ENCODE data around the gene KCNAB1. TPM values are rescaled to one million over a fixed set of nuclear protein-coding genes. Genes with fewer than 3 reads are reported as not detected.

Gene KCNAB1
- total RNA-seq, 3 donors from 2014 or later (not counting 1 experiment from before 2014, with no cell fraction given), result not detected

DNA sequence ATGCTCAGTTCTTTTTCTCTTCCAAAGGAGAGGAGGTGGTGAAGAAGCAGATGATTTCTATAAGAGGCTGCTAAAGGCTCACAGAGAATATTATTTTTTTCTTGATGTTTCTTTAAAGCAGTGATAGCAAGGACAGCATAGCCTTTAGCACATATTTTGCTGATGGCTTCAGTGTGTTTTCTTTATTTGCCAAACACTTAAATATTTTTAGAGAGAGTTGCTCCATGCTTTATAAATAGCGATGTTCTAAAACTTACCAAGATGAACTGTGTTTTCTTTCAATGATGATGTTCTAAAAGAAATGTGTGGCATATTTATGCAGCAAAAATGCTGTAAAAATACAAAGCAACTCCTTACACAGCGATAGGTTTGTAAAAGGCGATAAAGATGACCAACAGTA lies 11.8 kb upstream of the KCNAB1 start:
- no peak for DNase-seq
- H3K4me3 ChIP-seq (ENCODE audit: low read length), result no peak overlapping the region
- WGBS (ENCODE audit: insufficient coverage), result 94% methylated on average over 2 of the region's 3 CpGs
- H3K27ac ChIP-seq (ENCODE audit: low read length), result no peak overlapping the region
- TF ChIP-seq, protein P1, sequence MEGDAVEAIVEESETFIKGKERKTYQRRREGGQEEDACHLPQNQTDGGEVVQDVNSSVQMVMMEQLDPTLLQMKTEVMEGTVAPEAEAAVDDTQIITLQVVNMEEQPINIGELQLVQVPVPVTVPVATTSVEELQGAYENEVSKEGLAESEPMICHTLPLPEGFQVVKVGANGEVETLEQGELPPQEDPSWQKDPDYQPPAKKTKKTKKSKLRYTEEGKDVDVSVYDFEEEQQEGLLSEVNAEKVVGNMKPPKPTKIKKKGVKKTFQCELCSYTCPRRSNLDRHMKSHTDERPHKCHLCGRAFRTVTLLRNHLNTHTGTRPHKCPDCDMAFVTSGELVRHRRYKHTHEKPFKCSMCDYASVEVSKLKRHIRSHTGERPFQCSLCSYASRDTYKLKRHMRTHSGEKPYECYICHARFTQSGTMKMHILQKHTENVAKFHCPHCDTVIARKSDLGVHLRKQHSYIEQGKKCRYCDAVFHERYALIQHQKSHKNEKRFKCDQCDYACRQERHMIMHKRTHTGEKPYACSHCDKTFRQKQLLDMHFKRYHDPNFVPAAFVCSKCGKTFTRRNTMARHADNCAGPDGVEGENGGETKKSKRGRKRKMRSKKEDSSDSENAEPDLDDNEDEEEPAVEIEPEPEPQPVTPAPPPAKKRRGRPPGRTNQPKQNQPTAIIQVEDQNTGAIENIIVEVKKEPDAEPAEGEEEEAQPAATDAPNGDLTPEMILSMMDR (IDR thresholded peaks at IDR 0.05), result no peak
- no peaks in the 10 kb centered on the region for H3K9me3 Mint-ChIP-seq
- H3K4me1 Mint-ChIP-seq, result no peaks in the 10 kb centered on the region
- H3K36me3 Mint-ChIP-seq, result no peaks in the 10 kb centered on the region
- no peak for ATAC-seq
- H3K4me1 ChIP-seq (ENCODE audit: control insufficient read depth, insufficient read depth, low read length), result no peaks in the 10 kb centered on the region
- H3K9me3 ChIP-seq (ENCODE audit: control insufficient read depth, insufficient read depth, low read length), result no peaks in the 10 kb centered on the region
- no peaks in the 10 kb centered on the region for H3K36me3 ChIP-seq (ENCODE audit: control insufficient read depth, insufficient read depth, low read length)
- H3K27me3 ChIP-seq (ENCODE audit: control insufficient read depth, insufficient read depth, low read length), result no peaks in the 10 kb centered on the region
- no peak overlapping the region for H3K4me3 Mint-ChIP-seq
- intact Hi-C loops (cut with micrococcal nuclease), result no loop called here
- peaks cover 15 to 16% of the 10 kb centered on the region in 2 donors for H3K27me3 Mint-ChIP-seq (ENCODE audit: low read depth in 2 of 2)
- H3K27ac Mint-ChIP-seq, result no peak overlapping the region

DNA sequence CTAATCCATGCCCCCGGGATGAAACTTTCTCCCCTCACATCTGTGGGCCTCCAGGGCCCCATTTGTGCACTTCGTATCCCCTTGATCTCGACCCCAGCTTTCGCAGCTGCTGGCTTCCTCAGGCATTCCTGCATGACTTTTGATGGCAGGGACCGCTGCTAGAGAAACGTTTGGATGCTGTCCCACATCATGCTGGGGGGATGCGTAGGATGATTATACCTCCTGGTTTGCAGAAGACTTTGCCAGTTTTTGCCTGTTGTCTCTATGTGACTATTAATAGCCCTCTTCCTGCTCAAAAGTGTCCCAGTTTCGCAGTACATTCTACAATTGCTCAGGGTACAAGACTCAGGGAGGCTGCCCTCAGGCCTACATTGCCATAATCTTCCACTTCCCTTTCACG lies 10.4 kb upstream of the KCNAB1 start:
- no peaks in the 10 kb centered on the region for H3K4me1 Mint-ChIP-seq
- Histone ChIP-seq H3K27me3 (ENCODE audit: control insufficient read depth, insufficient read depth, low read length) (no peaks in the 10 kb centered on the region), H3K9me3 (ENCODE audit: control insufficient read depth, insufficient read depth, low read length) (no peaks in the 10 kb centered on the region), H3K4me3 (ENCODE audit: low read length) (no peak overlapping the region), H3K27ac (ENCODE audit: low read length) (no peak overlapping the region), H3K4me1 (ENCODE audit: control insufficient read depth, insufficient read depth, low read length) (no peaks in the 10 kb centered on the region), H3K36me3 (ENCODE audit: control insufficient read depth, insufficient read depth, low read length) (no peaks in the 10 kb centered on the region)
- H3K27me3 Mint-ChIP-seq (ENCODE audit: low read depth in 2 of 2), result peaks cover 16 to 21% of the 10 kb centered on the region in 2 donors
- intact Hi-C loops (cut with micrococcal nuclease), result no loop called here
- TF ChIP-seq, protein P1 (IDR thresholded peaks at IDR 0.05), result no peak
- ATAC-seq, result no peak
- H3K9me3 Mint-ChIP-seq, result no peaks in the 10 kb centered on the region
- no peak overlapping the region for H3K27ac Mint-ChIP-seq
- H3K36me3 Mint-ChIP-seq, result no peaks in the 10 kb centered on the region
- no peak overlapping the region for H3K4me3 Mint-ChIP-seq
- 84% methylated on average over 9 of the region's 9 CpGs for WGBS (ENCODE audit: insufficient coverage)
- DNase-seq, result no peak

DNA sequence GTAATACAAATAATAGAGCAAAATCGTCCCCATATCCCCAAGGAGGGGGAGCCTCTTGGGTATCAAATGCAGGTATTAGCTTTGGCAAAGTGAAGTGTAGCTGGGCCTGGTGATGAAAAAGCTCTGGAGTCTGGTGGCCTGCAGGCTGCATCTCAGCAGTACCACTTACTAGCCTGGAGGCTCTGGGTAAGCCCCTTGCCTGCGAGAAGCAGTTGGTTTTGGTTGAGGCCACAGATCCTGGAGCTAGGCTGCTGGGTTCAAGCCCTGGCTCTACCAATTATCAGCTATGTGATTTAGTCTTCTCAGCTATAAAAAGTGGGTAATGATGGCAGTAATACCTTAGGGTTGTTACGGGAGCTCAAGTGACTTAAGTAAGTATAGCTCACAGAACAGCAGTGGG lies 6.1 kb downstream of the KCNAB1 start:
- H3K27ac Mint-ChIP-seq, result no peak overlapping the region
- Histone ChIP-seq H3K4me3 (ENCODE audit: low read length) (no peak overlapping the region), H3K9me3 (ENCODE audit: control insufficient read depth, insufficient read depth, low read length) (no peaks in the 10 kb centered on the region), H3K27ac (ENCODE audit: low read length) (no peak overlapping the region), H3K4me1 (ENCODE audit: control insufficient read depth, insufficient read depth, low read length) (no peaks in the 10 kb centered on the region), H3K36me3 (ENCODE audit: control insufficient read depth, insufficient read depth, low read length) (no peaks in the 10 kb centered on the region), H3K27me3 (ENCODE audit: control insufficient read depth, insufficient read depth, low read length) (no peaks in the 10 kb centered on the region)
- H3K9me3 Mint-ChIP-seq, result no peaks in the 10 kb centered on the region
- no peaks in the 10 kb centered on the region for H3K4me1 Mint-ChIP-seq
- TF ChIP-seq, protein P1 (IDR thresholded peaks at IDR 0.05), result no peak
- intact Hi-C loops (cut with micrococcal nuclease), result no loop called here
- ATAC-seq (no peak), DNase-seq (no peak)
- 82% methylated on average over 3 of the region's 3 CpGs for WGBS (ENCODE audit: insufficient coverage)
- peaks cover 6 to 33% of the 10 kb centered on the region in 2 donors for H3K27me3 Mint-ChIP-seq (ENCODE audit: low read depth in 2 of 2)
- H3K36me3 Mint-ChIP-seq, result no peaks in the 10 kb centered on the region
- no peak overlapping the region for H3K4me3 Mint-ChIP-seq

DNA sequence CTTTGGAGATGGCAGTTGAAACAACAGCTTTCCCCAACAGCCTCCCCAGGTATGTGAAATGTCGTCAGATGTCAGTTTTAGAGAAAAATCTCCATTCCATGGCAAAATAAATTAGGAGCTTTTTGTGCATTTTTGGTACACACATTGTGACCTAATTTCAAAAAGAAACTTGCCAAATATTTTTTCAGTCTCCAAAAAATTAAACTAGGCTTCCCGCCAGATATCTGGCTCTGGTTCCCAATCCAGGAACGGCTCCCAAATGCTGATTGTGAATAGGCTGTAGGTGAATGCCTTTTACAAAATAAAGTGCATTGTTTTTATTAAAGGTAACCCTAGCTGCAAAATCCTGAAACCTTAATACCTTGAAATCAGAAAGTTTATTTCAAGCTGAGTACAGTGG lies 10.9 kb downstream of the KCNAB1 start:
- Histone ChIP-seq H3K27me3 (ENCODE audit: control insufficient read depth, insufficient read depth, low read length) (no peaks in the 10 kb centered on the region), H3K36me3 (ENCODE audit: control insufficient read depth, insufficient read depth, low read length) (no peaks in the 10 kb centered on the region), H3K27ac (ENCODE audit: low read length) (no peak overlapping the region), H3K4me1 (ENCODE audit: control insufficient read depth, insufficient read depth, low read length) (no peaks in the 10 kb centered on the region), H3K4me3 (ENCODE audit: low read length) (no peak overlapping the region), H3K9me3 (ENCODE audit: control insufficient read depth, insufficient read depth, low read length) (no peaks in the 10 kb centered on the region)
- no peak for DNase-seq
- intact Hi-C loops (cut with micrococcal nuclease), result no loop called here
- H3K4me3 Mint-ChIP-seq, result no peak overlapping the region
- H3K27me3 Mint-ChIP-seq (ENCODE audit: low read depth in 2 of 2), result peaks cover 10 to 39% of the 10 kb centered on the region in 2 donors
- no peak for ATAC-seq
- TF ChIP-seq, protein P1 (IDR thresholded peaks at IDR 0.05), result no peak
- WGBS (ENCODE audit: insufficient coverage), result 92% methylated on average over 3 of the region's 3 CpGs
- H3K4me1 Mint-ChIP-seq, result no peaks in the 10 kb centered on the region
- no peak overlapping the region for H3K27ac Mint-ChIP-seq
- no peaks in the 10 kb centered on the region for H3K36me3 Mint-ChIP-seq
- H3K9me3 Mint-ChIP-seq, result no peaks in the 10 kb centered on the region

Measured in natural killer cell (primary cell).